HL-60 (cell line): ENCODE results near the gene SBK1.
"Not testable (repeated sequence)": the region's sequence is repeated elsewhere in the genome, so short reads cannot be mapped to it uniquely, and the experiment has no call there.

Experiments
- DNase-seq, 2 experiments: peaks; one replicate each; pipeline ENCODE4 v3.0.0-alpha.2; 2010 to 2020; ENCODE audit warnings: low read depth in 1 of 2, low spot score in 1 of 2
- H3K27ac ChIP-seq: fragments of 250-450 bp; sonication (Bioruptor Pico); replicated peaks from 2 replicates; pipeline ENCODE4 v1.5.1; 2020; ENCODE audit warnings: mild to moderate bottlenecking, moderate library complexity
- H3K27me3 ChIP-seq: fragments of 250-450 bp; sonication (Bioruptor Pico); 2 replicates; pipeline ENCODE4 v1.5.1; 2021; ENCODE audit warnings: mild to moderate bottlenecking, moderate library complexity; ENCODE audit not compliant: insufficient read depth, poor library complexity, severe bottlenecking
- H3K4me3 ChIP-seq: replicated peaks from 2 replicates; pipeline ENCODE4 v1.5.1; 2011; ENCODE audit warnings: mild to moderate bottlenecking, control low read depth, low read length; ENCODE audit not compliant: insufficient read depth

SBK1 gene

DNA sequence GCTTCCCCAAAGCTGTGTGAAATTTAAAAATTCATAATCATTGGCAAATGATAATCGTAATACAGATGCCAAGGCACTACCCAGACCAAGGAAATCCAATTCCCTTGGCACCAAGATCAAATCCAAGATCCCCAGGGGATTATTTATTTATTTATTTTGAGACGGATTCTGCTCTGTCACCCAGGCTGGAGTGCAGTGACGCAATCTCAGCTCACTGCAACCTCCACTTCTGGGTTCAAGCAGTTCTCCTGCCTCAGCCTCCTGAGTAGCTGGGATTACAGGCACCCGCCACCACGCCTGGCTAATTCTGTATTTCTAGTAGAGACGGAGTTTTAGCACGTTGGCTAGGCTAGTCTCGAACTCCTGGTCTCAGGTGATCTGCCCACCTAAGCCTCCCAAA lies 43.4 kb downstream of the SBK1 start:
- not testable (repeated sequence) for DNase-seq, H3K27ac ChIP-seq, H3K4me3 ChIP-seq, H3K27me3 ChIP-seq

DNA sequence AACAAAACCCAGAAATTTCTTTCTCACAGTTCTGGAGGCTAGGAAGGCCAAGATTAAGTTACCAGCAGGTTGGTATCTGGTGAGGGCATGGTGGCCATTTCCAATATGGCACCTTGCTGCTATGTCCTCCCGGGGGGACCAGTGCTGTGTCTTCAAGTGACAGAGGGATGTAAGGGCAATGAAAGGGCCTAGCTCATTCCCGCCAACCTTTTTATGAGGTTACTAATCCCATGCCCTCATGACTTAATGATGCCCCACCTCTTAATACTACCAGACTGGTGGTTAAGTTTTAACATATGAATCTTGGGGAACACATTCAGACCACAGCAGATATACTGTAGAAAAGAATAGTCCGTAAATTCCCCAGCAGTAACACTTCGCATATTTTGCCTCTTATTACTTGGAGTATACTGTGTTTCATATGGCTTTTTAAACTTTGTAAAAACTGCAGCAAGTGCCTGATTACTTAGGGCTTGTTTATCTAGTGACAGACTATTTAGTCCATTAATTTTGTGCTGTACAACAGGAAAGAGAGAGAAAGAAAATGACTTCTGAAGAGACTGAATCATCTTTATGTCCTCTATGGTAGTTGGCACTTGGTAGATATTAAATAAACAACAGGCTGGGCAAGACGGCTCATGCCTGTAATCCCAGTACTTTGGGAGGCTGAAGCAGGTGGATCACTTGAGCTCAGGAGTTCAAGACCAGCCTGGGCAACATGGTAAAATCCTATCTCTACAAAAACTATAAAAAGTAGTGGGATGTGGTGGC lies 44.8 kb downstream of the SBK1 start:
- not testable (repeated sequence) for H3K27me3 ChIP-seq, DNase-seq, H3K4me3 ChIP-seq, H3K27ac ChIP-seq

DNA sequence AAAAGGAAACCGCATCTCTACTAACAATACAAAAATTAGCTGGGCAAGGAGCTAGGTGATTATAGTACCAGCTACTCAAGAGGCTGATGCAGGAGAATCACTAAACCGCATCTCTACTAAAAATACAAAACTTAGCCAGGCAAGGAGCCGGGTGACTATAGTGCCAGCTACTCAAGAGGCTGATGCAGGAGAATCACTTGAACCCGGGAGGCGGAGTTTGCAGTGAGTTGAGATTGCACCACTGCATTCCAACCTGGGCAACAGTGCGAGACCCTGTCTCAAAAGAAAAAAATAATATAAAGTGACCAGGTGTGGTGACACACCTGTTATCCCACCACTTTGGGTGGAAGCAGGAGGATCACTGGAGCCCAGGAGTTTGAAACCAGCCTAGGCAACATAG lies 45.9 kb downstream of the SBK1 start:
- H3K27ac ChIP-seq, H3K27me3 ChIP-seq, H3K4me3 ChIP-seq, DNase-seq: not testable (repeated sequence)

DNA sequence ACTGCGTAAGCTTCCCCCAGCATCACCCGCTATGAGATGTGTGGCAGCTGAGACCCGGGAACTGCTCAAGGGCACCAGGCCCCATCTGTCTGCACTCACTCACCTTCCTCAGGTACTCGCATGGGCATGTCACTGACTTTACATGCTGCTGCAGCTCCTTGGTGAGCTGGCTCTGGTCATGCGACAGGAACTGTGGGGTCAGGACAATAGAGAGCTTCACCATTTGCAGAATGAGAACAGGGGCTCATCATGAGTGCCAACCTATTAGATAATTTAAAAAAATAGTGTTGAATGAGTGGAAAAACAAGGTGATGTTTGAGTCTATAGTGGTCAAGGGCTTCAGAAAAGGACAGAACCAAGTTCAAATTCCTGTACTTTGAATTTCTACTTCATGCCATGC lies 70.3 kb downstream of the SBK1 start:
- not testable (repeated sequence) for DNase-seq, H3K4me3 ChIP-seq, H3K27ac ChIP-seq

DNA sequence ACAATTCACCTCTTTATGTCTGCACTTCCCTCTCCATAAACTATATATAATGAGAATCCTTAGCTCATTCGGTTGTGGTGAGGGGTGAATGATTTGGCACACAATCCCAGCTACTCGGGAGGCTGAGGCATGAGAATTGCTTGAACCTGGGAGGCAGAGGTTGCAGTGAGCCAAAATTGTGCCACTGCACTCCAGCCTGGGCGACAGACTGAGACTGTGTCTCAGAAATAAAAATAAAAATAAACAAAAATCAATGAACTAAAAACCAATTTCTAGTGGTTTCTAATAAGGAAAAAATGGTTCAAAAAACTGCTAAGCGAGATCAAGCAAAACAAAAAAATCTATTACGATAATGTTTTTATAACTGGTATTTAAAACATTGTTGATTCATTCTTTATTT lies 71.1 kb downstream of the SBK1 start, which contains the start of gene NPIPB6:
Gene NPIPB6, minus strand, starts transcription at position 101 of the 400 bp plus-strand sequence. CDS start 686 bp downstream, outside the sequence.
- not testable (repeated sequence) for H3K4me3 ChIP-seq, H3K27ac ChIP-seq, DNase-seq, H3K27me3 ChIP-seq

More for the DNA sequence above, 70.3 kb downstream of the SBK1 start:
- not testable (repeated sequence) for H3K27me3 ChIP-seq

DNA sequence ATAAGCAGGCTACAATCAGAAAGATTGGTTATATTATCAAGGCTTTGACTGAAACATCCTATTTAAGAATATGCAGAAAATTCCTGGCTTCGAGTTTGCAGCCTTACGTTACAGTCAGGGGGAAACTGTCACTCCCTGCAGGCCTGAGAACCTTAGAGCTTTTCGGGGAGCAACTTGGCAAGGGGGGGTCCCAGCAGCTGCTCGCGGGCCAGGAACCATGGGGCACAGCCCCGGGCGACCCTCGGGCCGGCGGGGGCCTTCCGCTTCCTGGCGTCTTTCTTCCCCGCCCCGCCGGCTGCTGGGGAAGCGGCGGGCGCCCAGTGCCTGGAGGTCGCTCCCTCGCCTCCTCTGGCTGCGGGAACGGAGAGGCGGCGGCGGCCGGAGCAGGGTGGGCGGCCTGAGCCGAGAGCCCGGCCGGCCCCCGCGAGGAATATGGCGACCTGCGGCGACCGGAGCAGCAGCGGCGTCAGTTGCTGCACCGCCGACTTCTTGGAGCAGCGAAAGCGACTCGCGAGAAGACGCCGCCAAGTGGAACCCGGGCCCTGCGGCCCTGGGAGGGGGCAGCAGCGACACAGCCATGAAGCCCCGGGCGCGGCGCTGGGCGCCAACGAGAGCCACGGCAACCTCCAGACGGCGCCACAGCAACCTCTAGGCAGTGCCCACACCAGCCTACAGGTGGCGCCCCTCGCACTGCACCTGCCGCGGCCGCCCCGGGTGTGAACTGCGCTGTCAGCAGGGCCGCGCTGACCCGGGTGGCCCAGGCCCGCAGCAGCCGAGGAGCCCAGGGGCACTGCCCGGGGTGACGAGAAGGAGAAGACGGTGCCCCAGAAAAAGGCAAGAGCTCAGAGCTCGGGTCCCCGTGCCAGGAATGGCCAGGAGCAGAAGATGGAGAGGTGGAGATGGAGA lies 72.2 kb downstream of the SBK1 start:
- not testable (repeated sequence) for DNase-seq, H3K4me3 ChIP-seq, H3K27ac ChIP-seq, H3K27me3 ChIP-seq

DNA sequence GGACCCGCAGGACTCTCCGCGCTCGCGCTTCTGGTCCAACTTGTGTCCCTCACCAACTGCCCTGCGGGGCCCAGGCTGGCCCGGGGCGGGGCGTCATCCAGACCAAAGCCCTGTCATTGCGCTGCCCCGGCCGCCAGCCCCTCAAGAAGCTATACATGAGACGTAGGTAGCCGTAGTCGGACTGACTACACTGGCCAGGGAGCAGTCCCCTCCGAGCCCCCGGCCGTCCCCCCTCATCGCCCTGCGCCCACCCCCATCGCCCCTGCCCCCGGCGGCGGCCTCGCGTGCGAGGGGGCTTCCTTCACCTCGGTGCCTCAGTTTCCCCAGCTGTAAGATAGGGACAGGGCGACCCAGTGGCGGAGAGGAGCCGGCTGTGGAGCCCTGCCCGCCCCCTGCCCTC lies 75.6 kb downstream of the SBK1 start:
- not testable (repeated sequence) for H3K4me3 ChIP-seq, H3K27ac ChIP-seq, DNase-seq, H3K27me3 ChIP-seq
